Mucosa of stomach (tissue), 1 donor: ENCODE results near the gene SGPL1.

Experiments used
- H3K27me3 ChIP-seq: one replicate; pipeline ENCODE4 v1.7.0; 2013; ENCODE audit warnings: mild to moderate bottlenecking, low read length; ENCODE audit not compliant: control insufficient read depth, insufficient read depth
- H3K36me3 ChIP-seq: one replicate; pipeline ENCODE4 v1.7.0; 2013; ENCODE audit warnings: low read length; ENCODE audit not compliant: control insufficient read depth, insufficient read depth
- H3K4me1 ChIP-seq: one replicate; pipeline ENCODE4 v1.7.0; 2013; ENCODE audit warnings: mild to moderate bottlenecking, low read length; ENCODE audit not compliant: control insufficient read depth, insufficient read depth
- H3K4me3 ChIP-seq: one replicate; pipeline ENCODE4 v1.7.0; 2013; ENCODE audit warnings: low read length
- H3K9ac ChIP-seq: one replicate; pipeline ENCODE4 v1.7.0; 2013; ENCODE audit warnings: mild to moderate bottlenecking, low read length, moderate library complexity
- H3K9me3 ChIP-seq: one replicate; pipeline ENCODE4 v1.7.0; 2013; ENCODE audit warnings: mild to moderate bottlenecking, low read length, moderate library complexity; ENCODE audit not compliant: control insufficient read depth
- donor health status: Pancreatic carcinoma.

Gene SGPL1

DNA sequence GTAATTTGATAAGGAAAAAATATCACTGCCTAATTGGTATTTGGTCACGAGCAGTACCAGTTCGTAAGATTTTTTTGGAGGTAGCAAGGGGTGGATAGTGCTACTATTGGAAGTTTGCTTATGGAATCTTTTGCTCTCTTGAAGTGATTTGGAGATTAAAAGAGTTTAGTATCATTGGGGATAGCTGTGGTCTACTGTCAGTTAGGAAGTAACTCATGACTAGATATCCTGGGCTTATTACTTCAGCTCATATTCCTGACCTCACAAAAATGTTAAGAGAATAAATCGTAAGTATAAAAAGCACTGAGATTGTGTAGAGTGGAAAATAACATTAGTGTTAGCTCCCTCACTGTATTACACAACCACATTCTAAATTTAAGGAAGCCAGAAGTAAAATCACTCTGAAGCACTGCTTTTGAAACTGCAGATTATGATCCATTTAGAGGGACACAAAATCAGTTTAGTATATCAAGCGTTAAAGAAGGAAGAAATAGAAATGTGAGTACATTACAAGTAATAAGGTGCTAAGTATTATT is 22.6 kb downstream of the SGPL1 start:
- Histone ChIP-seq H3K9ac (no peak overlapping the region), H3K4me1 (peaks cover 5% of the 10 kb centered on the region), H3K27me3 (no peaks in the 10 kb centered on the region)

DNA sequence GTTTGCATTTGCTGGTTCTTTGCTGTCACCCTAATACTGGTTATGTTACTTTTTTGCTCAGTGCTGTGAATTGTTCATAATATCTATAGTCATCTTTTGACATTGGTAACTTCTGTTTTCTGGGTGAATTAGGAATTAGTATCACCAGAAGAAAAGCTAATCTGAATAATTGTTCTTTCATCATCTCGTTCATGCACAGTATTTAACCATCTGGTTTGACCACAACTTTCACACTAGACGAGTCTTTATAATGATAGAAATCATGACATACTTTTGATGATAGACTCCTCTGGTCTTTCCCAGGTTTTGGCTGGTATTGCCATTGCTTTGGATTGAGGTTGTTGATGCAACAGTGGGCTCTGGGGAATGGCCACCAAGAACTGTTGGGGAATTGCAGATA is 25.1 kb downstream of the SGPL1 start:
- Histone ChIP-seq H3K27me3 (no peaks in the 10 kb centered on the region), H3K9me3 (no peaks in the 10 kb centered on the region), H3K36me3 (peaks cover 4% of the 10 kb centered on the region)

More for the DNA sequence above, 22.6 kb downstream of the SGPL1 start:
- Histone ChIP-seq H3K4me3 (no peak overlapping the region), H3K36me3 (peaks cover 4% of the 10 kb centered on the region), H3K9me3 (no peaks in the 10 kb centered on the region)

GRCh38 chr10:70843333-70843732 is 27.6 kb downstream of the SGPL1 start:
- H3K27me3 ChIP-seq = no peaks in the 10 kb centered on the region
- peaks cover 13% of the 10 kb centered on the region for H3K4me1 ChIP-seq
- H3K9ac ChIP-seq = no peak overlapping the region
- H3K9me3 ChIP-seq = no peaks in the 10 kb centered on the region
- H3K36me3 ChIP-seq = peaks cover 4% of the 10 kb centered on the region
- no peak overlapping the region for H3K4me3 ChIP-seq

More for the DNA sequence above, 25.1 kb downstream of the SGPL1 start:
- Histone ChIP-seq H3K4me1 (peaks cover 13% of the 10 kb centered on the region), H3K4me3 (no peak overlapping the region), H3K9ac (no peak overlapping the region)

DNA sequence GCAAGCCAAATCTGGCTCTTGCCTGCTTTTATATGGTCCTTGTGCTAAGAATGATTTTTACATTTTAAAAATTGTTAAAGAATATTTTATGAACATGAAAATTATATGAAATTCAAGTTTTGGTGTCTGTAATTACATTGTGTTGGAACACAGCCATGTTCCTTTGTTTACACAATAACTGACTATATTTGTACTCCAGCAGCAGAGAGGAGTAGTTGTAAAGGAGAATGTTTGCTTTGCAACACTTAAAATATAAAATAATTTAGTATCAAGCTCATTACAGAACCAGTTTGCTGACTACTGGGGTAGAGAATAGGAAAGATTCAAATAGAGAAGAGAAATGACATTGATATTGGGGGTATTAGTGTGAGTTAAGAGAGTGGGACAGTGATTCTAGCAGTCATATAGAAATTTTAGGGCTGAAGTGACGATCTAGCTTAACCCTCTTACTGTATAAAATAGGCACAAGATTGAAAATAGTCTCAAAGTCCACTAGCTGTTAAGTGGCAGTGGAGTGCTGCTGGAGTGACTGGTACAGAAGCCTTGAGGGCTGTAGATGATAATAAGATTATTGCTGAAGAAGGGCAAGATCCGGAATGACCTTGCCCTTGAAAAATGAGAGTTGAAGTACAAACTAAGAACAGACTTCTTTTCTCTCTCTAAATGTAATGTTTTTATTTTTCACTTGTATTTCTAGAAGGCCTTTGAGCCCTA is 28.2 kb downstream of the SGPL1 start:
- H3K4me1 ChIP-seq = peaks cover 13% of the 10 kb centered on the region
- H3K4me3 ChIP-seq = no peak overlapping the region
- no peaks in the 10 kb centered on the region for H3K9me3 ChIP-seq
- H3K9ac ChIP-seq = no peak overlapping the region
- H3K36me3 ChIP-seq = peaks cover under 1% of the 10 kb centered on the region
- no peaks in the 10 kb centered on the region for H3K27me3 ChIP-seq

DNA sequence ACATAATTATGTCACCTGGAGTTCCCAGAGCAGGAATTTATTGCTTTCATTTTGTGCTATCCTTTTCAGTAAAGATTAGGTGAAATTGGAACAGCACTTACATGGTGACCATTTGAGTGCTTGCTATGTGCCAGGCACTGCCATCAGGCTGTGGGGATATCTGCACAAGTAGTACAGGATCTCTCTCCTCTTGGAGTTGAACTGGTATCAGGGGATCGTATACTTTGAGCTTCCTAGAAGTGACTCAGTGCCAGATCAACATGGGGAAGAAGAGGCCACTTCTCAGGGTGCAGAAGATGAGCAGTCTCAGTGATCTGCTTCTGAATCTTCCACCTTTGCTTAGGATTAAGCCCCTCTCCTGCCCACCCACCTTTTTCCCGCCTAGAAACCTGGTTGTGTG is 29.5 kb downstream of the SGPL1 start:
- no peaks in the 10 kb centered on the region for H3K36me3 ChIP-seq
- H3K27me3 ChIP-seq = no peaks in the 10 kb centered on the region
- no peak overlapping the region for H3K9ac ChIP-seq
- H3K9me3 ChIP-seq = no peaks in the 10 kb centered on the region
- H3K4me1 ChIP-seq = peaks cover 13% of the 10 kb centered on the region
- H3K4me3 ChIP-seq = no peak overlapping the region

DNA sequence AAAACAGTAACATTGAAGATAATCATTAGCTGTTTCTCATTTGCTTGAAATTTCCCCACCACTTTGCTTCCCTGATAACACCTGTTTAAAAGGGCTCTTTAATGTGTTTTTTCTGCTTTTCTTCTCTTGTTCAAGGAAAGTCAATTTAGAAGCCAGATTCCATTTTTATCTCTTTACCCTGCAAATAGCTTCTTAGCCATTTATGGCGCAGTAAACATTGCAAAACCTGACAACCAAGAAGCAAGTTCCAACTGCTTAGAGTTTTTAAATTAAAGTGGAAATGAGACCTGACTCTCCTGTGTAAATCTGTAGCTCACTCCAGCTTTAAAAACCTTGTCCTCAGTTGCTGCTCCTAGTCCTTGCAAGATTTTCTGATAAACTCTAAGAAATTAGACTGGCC is 30.1 kb downstream of the SGPL1 start:
- Histone ChIP-seq H3K4me1 (peaks cover 13% of the 10 kb centered on the region), H3K36me3 (no peaks in the 10 kb centered on the region), H3K9me3 (no peaks in the 10 kb centered on the region), H3K27me3 (no peaks in the 10 kb centered on the region), H3K4me3 (no peak overlapping the region), H3K9ac (no peak overlapping the region)

- H3K4me1 ChIP-seq = peaks cover 20% of the 10 kb centered on the region
- H3K27me3 ChIP-seq = no peaks in the 10 kb centered on the region
- H3K9me3 ChIP-seq = no peaks in the 10 kb centered on the region
- no peak overlapping the region for H3K9ac ChIP-seq
- no peak overlapping the region for H3K4me3 ChIP-seq
- no peaks in the 10 kb centered on the region for H3K36me3 ChIP-seq
Measured at GRCh38 chr10:70846795-70847194, 31.0 kb downstream of the SGPL1 start.

DNA sequence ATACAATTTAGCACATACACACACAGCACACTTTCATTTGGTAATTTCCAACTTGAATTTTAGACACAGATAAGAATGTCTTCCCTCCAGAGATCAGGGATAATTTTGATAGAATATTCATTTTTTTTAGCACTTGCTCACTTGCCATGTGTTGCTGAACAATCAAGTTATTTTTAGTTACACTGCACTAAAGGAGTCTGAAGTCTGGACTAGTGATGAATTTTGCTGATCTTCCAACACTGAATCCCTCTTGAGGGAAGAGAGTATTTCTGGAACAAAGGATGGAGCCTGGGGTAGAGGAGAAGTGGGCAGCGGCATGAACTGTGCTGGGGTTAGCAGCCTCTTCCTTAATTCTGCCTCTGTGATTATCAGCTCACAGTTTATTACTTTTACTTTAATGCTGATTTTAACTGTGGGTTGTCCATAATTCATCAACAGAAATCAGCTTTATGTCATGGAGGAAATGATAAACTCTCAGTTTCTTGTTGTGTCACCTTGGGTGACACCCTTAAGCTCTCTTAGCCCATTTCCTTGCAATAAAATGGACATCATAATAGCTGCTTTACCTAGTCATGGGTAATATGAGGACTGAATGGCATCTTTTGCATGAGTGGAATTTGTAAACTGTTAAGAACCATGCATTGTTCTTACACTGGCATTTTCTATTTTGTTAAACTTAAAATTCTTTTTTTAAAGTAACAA is 32.1 kb downstream of the SGPL1 start:
- Histone ChIP-seq H3K4me3 (no peak overlapping the region), H3K27me3 (no peaks in the 10 kb centered on the region), H3K9ac (no peak overlapping the region), H3K36me3 (no peaks in the 10 kb centered on the region), H3K4me1 (peaks cover 25% of the 10 kb centered on the region), H3K9me3 (no peaks in the 10 kb centered on the region)

GRCh38 chr10:70849582-70850016 is 33.9 kb downstream of the SGPL1 start:
- Histone ChIP-seq H3K27me3 (no peaks in the 10 kb centered on the region), H3K36me3 (no peaks in the 10 kb centered on the region), H3K9me3 (no peaks in the 10 kb centered on the region), H3K9ac (no peak overlapping the region), H3K4me3 (no peak overlapping the region), H3K4me1 (peaks cover 11% of the 10 kb centered on the region)

- H3K4me3 ChIP-seq = no peak overlapping the region
- H3K9me3 ChIP-seq = no peaks in the 10 kb centered on the region
- H3K9ac ChIP-seq = no peak overlapping the region
- H3K36me3 ChIP-seq = no peaks in the 10 kb centered on the region
- H3K4me1 ChIP-seq = peaks cover 11% of the 10 kb centered on the region
- no peaks in the 10 kb centered on the region for H3K27me3 ChIP-seq
Measured at GRCh38 chr10:70850097-70850496, 34.3 kb downstream of the SGPL1 start.

- no peaks in the 10 kb centered on the region for H3K36me3 ChIP-seq
- no peak overlapping the region for H3K9ac ChIP-seq
Measured at GRCh38 chr10:70851597-70852475, 36.1 kb downstream of the SGPL1 start.

More at GRCh38 chr10:70851597-70852475, 36.1 kb downstream of the SGPL1 start:
- no peak overlapping the region for H3K4me3 ChIP-seq
- peaks cover 11% of the 10 kb centered on the region for H3K4me1 ChIP-seq
- no peaks in the 10 kb centered on the region for H3K9me3 ChIP-seq
- no peaks in the 10 kb centered on the region for H3K27me3 ChIP-seq
